CD4-positive, alpha-beta T cell treated with Interleukin-10 for 1 hour (primary cell): ENCODE measurements around the gene UBE2E3.
"Not testable (repeated sequence)": the region's sequence is repeated elsewhere in the genome, so short reads cannot be mapped to it uniquely, and the experiment has no call there.

Experiments used
- DNase-seq: peaks from one replicate; pipeline ENCODE4 v3.0.0-alpha.2; 2020

UBE2E3 gene

GRCh38 chr2:181085734-181086133 is 105.3 kb downstream of the UBE2E3 start:
- no peak for DNase-seq

GRCh38 chr2:181091920-181092319 is 111.5 kb downstream of the UBE2E3 start:
- not testable (repeated sequence) for DNase-seq

GRCh38 chr2:181095486-181095885 is 115.1 kb downstream of the UBE2E3 start:
- DNase-seq = no peak

GRCh38 chr2:181103659-181104058 is 123.3 kb downstream of the UBE2E3 start:
- no peak for DNase-seq

- DNase-seq = peak; percentile 68
Measured at GRCh38 chr2:181104512-181105115, 124.2 kb downstream of the UBE2E3 start.

GRCh38 chr2:181105562-181105961 is 125.2 kb downstream of the UBE2E3 start:
- no peak for DNase-seq

GRCh38 chr2:181106229-181106628 is 125.8 kb downstream of the UBE2E3 start:
- DNase-seq = no peak

- peak; percentile 51 for DNase-seq
Measured at GRCh38 chr2:181106789-181107627, 126.6 kb downstream of the UBE2E3 start.

- DNase-seq = no peak
Measured at GRCh38 chr2:181107628-181107945, 127.2 kb downstream of the UBE2E3 start.

GRCh38 chr2:181111059-181111458 is 130.7 kb downstream of the UBE2E3 start:
- no peak for DNase-seq

- DNase-seq = no peak
Measured at GRCh38 chr2:181112916-181113315, 132.5 kb downstream of the UBE2E3 start.
